ENCODE data around the gene MAP2K7.

MAP2K7 gene

GRCh38 chr19:7920519-7921301 is 17.0 kb downstream of the MAP2K7 start:
- in situ Hi-C loops (cut with HindIII; ENCODE audit: low sequenced_read_pairs) = no loop called here
- H3K4me3 ChIP-seq (ENCODE audit: low read depth, low read length) = peak overlapping the region; percentile 48
- DNase-seq (ENCODE audit: low read depth, low spot score) = peak; percentile 98
- TF ChIP-seq CTCF (IDR thresholded peaks at IDR 0.05; ENCODE audit: low read depth, low read length) = no peak

- in situ Hi-C loops (cut with HindIII; ENCODE audit: low sequenced_read_pairs) = no loop called here
- no peak for TF ChIP-seq CTCF (IDR thresholded peaks at IDR 0.05; ENCODE audit: low read depth, low read length)
- DNase-seq (ENCODE audit: low read depth, low spot score) = no peak
- H3K4me3 ChIP-seq (ENCODE audit: low read depth, low read length) = peak overlapping the region; percentile 48
Observed at GRCh38 chr19:7921302-7921966, 17.8 kb downstream of the MAP2K7 start.

DNA sequence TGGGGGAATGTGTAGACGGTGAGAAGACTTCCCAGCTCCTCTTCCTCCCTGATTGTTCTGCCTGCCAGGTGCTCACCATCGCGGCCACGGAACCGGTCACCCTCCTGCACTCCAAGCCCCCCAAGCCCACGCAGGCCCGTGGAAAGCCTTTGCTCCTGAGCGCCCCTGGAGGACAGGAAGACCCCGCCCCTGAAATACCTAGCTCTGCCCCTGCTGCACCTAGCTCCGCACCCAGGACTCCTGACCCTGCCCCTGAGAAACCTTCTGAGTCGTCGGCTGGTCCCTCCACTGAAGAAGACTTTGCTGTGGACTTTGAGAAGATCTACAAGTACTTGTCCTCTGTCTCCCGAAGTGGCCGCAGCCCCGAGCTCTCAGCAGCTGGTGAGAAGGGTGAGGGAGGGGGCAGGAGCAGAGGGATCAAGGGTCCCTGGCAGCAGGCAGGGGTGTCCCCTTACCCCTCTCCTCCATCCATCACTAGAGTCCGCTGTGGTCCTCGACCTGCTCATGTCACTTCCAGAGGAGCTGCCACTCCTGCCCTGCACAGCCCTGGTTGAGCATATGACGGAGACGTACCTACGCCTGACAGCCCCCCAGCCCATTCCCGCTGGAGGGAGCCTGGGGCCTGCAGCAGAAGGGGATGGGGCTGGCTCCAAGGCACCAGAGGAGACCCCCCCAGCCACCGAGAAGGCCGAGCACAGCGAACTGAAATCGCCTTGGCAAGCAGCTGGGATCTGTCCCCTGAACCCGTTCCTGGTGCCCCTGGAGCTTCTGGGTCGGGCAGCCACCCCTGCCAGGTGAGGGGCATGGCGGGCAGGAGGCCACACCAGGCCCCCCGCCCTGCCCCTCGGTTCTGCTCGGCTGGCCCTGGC is 18.5 kb downstream of the MAP2K7 start:
- no peak for DNase-seq (ENCODE audit: low read depth, low spot score)
- H3K4me3 ChIP-seq (ENCODE audit: low read depth, low read length) = no peak overlapping the region
- no peak for TF ChIP-seq CTCF (IDR thresholded peaks at IDR 0.05; ENCODE audit: low read depth, low read length)
- in situ Hi-C loops (cut with HindIII; ENCODE audit: low sequenced_read_pairs) = no loop called here

DNA sequence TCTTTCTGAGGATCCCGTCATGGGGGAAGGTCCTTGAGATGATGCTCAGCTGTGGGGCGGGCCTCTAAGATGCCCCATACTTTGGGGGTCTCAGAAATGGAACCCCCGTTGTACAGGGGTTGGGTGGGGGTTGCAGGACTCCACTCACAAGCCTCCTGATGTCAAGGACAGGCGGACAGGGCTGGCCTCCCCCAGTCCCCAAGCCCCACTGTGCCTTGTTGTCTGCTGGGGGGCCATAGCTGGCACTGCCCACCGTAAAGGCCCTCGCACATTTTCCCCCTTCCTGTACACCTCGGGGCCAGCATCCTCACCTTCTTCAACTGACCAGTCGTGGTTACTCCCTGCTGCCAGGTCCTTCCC is 19.1 kb downstream of the MAP2K7 start:
- in situ Hi-C loops (cut with HindIII; ENCODE audit: low sequenced_read_pairs) = no loop called here
- no peak overlapping the region for H3K4me3 ChIP-seq (ENCODE audit: low read depth, low read length)
- no peak for TF ChIP-seq CTCF (IDR thresholded peaks at IDR 0.05; ENCODE audit: low read depth, low read length)
- no peak for DNase-seq (ENCODE audit: low read depth, low spot score)

DNA sequence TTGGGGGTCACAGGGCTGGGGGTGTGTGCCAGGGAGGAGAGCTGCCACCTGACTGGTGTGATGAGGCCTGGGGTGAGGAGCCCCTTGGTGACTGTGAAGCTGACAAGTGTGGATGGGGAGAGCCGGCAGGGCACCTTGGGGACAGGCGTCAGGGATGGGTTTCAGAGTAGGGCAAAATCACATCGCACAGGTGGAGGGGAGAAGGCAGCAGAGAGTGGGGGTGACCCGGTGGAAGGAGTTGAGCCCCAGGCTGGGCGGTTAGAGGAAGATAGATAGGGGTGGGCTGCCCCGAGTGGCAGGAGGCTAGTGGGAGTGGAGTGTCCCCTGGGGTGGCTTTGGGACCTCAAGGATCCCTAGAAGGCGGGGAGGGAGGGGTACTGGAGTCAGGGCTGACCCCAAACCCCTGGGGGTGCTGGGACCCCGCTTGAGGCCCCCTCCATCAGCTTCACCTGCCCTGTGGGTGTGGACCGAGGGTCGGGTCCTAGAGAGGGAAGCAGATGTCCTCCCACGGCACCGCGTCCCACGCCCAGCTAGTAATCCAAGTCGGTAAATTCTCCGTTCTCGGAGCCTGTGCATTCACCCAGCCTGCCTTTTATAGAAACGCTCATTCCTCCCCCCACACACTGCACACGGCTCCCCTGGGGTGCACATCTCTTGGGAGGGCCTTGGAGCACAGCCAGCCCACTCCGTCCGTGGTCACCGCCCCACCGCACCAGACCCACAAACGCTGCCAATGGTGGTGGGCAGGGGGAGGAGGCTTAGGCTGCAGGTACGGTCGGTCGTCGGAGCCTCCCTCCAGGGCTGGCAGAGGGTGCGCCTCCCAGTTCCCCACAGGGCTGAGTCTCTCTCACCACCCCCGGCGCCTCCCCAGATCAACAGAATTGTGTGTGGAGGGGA is 19.9 kb downstream of the MAP2K7 start:
- no peak overlapping the region for H3K4me3 ChIP-seq (ENCODE audit: low read depth, low read length)
- no peak for DNase-seq (ENCODE audit: low read depth, low spot score)
- in situ Hi-C loops (cut with HindIII; ENCODE audit: low sequenced_read_pairs) = no loop called here
- TF ChIP-seq CTCF (IDR thresholded peaks at IDR 0.05; ENCODE audit: low read depth, low read length) = no peak

DNA sequence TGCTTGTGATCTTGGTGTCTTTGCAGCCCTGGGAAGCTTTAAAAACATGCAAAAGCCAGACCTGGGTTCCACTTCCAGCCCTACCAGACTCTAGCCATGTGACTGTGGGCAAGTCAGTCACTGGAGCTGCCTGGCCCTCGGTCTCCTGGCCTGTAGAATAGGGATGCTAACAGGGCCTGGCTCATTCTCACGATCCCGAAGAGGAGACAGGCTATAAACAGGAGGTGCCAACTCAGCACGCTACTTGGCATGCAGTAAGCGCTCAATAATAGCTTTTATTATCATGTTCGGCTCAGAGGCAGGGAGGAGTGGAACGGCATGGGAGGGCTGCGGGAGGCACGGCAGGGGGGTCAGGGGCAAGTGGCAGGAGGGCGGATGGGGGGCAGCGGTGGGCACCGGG is 20.6 kb downstream of the MAP2K7 start:
- no peak for DNase-seq (ENCODE audit: low read depth, low spot score)
- in situ Hi-C loops (cut with HindIII; ENCODE audit: low sequenced_read_pairs) = no loop called here
- no peak for TF ChIP-seq CTCF (IDR thresholded peaks at IDR 0.05; ENCODE audit: low read depth, low read length)

More for the DNA sequence above, 20.6 kb downstream of the MAP2K7 start:
- no peak overlapping the region for H3K4me3 ChIP-seq (ENCODE audit: low read depth, low read length)

Measured in astrocyte of the spinal cord (primary cell).